HG02981 (cell line): ENCODE data around the gene GLS.
"Not testable (repeated sequence)": the region's sequence is repeated elsewhere in the genome, so short reads cannot be mapped to it uniquely, and the experiment has no call there.

Experiments used
- ATAC-seq: cut with Tn5 transposase; IDR thresholded peaks from one replicate; pipeline ENCODE4 v1.9.1; 2021; ENCODE audit warnings: mild to moderate bottlenecking, moderate library complexity; ENCODE audit not compliant: unreplicated experiment

Gene GLS

GRCh38 chr2:190855245-190855644, 25.4 kb upstream of the GLS start:
- no peak for ATAC-seq

- ATAC-seq: no peak
These were observed 23.6 kb upstream of the GLS start for GRCh38 chr2:190856985-190857384.

DNA sequence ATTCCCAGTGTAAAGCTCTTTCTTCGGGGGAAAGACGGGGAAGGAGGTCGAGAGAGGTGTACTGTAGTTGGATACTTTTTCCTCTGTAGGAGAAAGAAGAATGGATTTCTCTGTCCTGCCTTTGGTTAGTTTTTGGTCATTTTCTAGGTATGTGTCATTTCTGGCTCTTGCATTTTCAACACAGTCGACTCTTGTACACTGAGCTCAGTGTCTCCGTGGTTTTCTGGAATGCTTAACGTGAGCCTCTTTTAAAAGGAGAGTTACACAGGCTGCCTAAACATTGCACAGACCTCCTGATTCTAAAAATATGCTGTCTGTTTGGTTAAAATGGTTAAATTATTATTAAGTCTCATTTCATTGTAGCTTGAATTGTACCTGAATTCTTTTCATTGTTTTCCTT, 21.8 kb upstream of the GLS start:
- ATAC-seq: no peak

GRCh38 chr2:190859347-190860297, 21.0 kb upstream of the GLS start:
- ATAC-seq: no peak

DNA sequence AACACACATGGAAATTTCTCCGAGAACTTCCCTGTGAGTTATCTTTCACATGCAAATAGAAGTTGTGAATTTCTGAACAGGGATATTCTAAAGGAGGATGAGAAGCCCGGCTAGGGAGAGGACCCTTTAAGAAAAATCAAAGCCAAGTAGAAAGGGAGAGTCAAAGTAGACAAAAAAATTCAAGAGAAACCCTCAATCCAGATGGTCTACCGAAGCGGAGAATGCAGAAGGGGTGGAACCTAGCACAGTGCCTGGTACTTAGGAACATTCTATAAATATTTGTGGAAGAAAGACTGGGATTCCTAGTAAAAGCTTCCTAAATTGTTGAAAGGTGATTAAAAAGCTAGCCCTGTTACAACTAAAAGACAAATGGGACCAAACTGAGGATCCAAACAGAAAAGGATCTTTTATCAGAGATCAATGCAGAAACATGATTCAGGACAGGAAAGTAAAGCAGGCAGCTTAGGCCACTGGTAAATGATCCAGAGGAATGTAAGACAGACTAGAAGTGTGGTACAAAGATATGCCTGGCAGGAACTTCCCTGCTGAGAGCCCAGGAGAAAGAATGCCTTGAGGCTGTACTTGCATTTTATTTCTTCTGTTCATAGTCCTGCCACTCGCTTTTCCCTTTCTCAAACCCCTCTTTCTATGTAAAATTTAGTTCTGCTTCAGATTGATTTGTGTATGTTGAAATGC, 19.5 kb upstream of the GLS start:
- no peak for ATAC-seq

DNA sequence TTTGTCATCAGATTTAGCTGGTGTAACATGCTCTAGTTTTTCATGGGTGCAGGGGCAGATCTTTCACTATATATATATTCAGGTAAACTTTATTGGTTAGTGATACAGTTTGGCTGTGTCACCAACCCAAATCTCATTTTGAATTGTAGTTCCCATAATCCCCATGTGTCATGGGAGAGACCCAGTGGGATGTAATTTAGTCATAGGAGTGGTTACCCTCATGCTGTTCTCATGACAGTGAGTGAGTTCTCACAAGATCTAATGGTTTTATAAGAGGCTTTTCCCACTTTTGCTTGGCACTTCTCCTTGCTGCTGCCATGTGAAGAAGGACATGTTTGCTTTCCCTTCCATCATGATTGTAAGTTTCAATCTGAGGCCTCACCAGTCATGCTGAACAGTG, 18.5 kb upstream of the GLS start:
- ATAC-seq: not testable (repeated sequence)

GRCh38 chr2:190862571-190862991, 18.0 kb upstream of the GLS start:
- ATAC-seq: no peak

- no peak for ATAC-seq
These were observed 16.7 kb upstream of the GLS start for GRCh38 chr2:190863946-190864345.

- no peak for ATAC-seq
These were observed 16.2 kb upstream of the GLS start for GRCh38 chr2:190864375-190864774.

DNA sequence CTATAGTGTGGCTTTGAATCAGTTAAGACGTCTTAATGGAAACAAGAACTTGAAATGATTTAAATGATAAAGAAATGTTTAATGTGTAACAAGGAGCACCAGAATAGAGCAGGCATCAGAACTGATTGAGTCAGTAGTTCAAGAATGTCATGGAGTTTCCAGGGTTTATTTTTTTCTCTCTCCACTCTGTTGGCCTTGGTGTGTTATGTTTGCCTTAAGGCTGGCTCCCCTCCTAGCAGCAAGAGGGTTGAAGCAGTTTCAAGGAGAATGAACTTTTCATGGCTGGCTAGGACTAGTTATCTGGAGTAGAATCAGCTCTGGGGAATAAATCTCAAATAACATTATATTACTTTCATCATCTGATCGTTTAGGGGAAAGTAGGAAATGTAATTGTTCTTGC, 13.4 kb upstream of the GLS start:
- no peak for ATAC-seq

DNA sequence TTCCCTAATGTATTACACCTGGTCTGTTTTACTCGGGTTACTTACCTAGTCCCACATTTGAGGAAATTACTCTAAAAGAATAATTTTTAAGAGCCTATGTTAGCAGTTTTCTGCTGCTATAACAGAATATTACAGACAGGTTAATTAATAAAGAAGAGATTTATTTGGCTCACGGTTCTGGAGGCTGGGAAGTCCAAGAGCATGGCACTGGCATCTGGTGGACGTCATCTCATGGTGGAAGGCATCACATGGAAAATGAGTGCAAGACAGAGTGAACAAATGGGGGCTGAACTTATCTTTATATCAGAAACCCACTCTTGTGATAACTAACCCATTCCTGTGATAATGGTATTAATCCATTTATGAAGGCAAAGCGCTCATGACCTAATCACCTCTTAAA, 12.8 kb upstream of the GLS start:
- ATAC-seq: no peak

GRCh38 chr2:190869721-190870120, 10.9 kb upstream of the GLS start:
- no peak for ATAC-seq

DNA sequence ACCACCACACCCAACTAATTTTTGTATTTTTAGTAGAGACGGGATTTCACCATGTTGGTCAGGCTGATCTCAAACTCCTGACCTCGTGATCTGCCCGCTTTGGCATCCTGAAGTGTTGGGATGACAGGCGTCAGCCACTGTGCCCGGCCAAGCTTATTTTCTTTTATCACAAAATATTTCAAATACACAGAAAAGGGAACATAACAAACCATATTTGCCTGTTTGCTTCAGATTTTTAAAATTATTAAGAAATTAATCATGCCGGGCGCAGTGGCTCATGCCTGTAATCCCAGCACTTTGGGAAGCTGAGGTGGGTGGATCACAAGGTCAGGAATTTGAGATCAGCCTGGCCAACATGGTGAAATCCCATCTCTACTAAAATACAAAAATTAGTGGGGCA, 7.2 kb upstream of the GLS start:
- ATAC-seq: not testable (repeated sequence)

DNA sequence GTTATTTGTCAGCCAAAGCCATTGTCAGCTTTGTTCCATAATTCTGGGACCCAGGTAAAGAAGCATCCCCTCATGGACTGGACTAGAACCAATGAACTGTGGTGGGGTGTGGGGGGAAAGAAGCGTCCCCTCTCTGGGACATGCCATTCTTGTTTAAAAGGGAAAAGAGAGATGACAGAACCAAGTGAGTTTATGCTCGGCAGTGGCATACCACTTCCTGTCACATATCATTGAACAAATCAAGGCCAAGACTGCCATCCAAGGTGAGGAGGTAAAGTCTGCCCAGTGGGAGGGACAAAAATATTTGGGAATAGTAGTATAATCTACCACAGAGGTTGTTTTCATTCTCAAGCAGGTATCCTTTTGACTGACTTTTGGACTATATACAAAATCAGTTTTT, 4.7 kb upstream of the GLS start:
- ATAC-seq: no peak

DNA sequence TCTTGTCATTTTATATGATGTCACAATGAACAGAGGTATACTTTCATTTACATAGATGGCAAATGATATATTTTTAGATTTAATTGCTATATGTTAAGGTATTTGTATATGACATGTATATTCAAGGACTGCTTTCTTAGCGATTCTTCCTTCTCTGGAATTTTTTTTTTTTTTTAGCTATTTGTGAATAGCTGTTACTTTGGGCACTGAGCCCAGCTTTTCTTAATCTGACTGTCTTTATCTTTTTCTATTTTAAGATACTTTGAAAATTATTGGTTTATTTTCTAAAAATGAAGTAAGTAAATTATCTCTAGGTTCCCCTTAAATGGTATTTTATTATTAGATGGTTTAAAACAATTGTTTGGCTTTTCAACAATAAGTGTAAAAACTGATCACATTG, 4.0 kb upstream of the GLS start:
- no peak for ATAC-seq

DNA sequence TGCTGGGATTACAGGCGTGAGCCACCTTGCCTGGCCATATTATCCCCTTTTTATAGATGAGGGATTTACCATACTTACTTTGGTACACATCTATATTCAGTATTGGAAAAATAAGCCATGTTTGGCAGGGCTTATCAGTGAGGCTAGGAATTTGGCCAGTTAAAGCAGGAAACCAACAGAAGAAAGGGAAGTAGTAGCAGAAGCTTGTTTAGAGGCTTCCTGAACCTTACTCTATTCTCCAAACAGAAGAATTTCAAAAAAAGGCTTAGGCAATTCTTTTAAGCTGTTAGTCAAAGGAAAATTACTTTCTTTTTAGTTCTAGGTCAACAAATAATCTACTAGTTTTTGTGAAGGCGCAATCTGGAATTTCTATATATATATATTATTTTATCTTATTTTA, 3.2 kb upstream of the GLS start:
- no peak for ATAC-seq

GRCh38 chr2:190879474-190880377, 895 bp upstream of the GLS start:
- no peak for ATAC-seq

DNA sequence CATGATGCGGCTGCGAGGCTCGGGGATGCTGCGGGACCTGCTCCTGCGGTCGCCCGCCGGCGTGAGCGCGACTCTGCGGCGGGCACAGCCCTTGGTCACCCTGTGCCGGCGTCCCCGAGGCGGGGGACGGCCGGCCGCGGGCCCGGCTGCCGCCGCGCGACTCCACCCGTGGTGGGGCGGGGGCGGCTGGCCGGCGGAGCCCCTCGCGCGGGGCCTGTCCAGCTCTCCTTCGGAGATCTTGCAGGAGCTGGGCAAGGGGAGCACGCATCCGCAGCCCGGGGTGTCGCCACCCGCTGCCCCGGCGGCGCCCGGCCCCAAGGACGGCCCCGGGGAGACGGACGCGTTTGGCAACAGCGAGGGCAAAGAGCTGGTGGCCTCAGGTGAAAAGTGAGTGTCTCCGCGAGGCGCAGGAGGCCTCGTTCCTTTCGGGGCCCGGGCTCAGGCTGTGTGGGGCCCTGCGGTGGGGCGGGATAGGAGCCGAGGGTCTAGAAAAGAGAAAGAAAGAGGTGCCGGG, 520 bp downstream of the GLS start:
- ATAC-seq: peak; percentile 2

GRCh38 chr2:190881598-190882410, 1.2 kb downstream of the GLS start:
- ATAC-seq: peak; percentile 63

DNA sequence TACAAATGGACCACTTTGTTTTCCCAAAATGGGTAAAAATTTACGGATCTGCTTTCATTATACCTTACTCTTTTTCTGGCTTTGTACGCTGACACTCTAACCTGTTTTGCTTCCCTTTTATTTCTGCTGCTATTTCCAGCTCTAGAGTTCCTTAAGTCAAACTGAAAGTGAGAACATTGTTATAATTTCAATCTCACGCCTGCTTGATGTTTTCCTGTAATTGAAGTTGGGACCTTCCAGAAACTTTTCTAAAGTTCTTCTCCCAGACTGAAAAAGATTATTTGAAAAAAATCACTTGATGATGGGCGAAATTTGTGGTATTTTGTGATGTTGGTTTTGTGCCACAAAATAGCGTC, 1.8 kb downstream of the GLS start:
- no peak for ATAC-seq
